K562 (cell line): ENCODE data around the gene PHETA1. TPM values are rescaled to one million over a fixed set of nuclear protein-coding genes. Genes with fewer than 3 reads are reported as not detected.

Source experiments
- BMI1 ChIP-seq: fragments of 150-350 bp; IDR thresholded peaks from 2 replicates; pipeline ENCODE4 v1.6.1; 2014; ENCODE audit warnings: low read length
- ETV6 ChIP-seq, 3 experiments: fragments of 150-350 bp in 1 of 3; sonication (generic) in 1 of 3; formaldehyde crosslinking in 1 of 3; IDR thresholded peaks; 2 replicates each; pipeline versions ENCODE4 v1.6.1 to v1.8.0; 2014 to 2022; ENCODE audit warnings: borderline replicate concordance in 2 of 3, low read depth in 2 of 3, antibody characterized with exemption in 1 of 3, low read length in 1 of 3, mild to moderate bottlenecking in 1 of 3, missing genetic modification reagents in 1 of 3
- HMGXB4 ChIP-seq: sonication (generic); formaldehyde crosslinking; IDR thresholded peaks from 2 replicates; pipeline ENCODE4 v1.8.1; 2023; ENCODE audit warnings: mild to moderate bottlenecking, missing genetic modification reagents
- NEUROD1 ChIP-seq: fragments of 150-350 bp; IDR thresholded peaks from 2 replicates; pipeline ENCODE4 v1.6.1; 2014; ENCODE audit warnings: borderline replicate concordance, low read length, low read depth; ENCODE audit not compliant: partially characterized antibody
- POLR2AphosphoS5 ChIP-seq: IDR thresholded peaks from 2 replicates; pipeline ENCODE4 v1.6.1; 2011; ENCODE audit warnings: mild to moderate bottlenecking, low read depth, low read length, moderate library complexity; ENCODE audit not compliant: control insufficient read depth, insufficient read depth
- PTRF ChIP-seq: fragments of 450-650 bp; IDR thresholded peaks from 2 replicates; pipeline ENCODE4 v1.6.1; 2016; ENCODE audit warnings: mild to moderate bottlenecking, missing genetic modification characterization, missing compliant biosample characterization
- RBM15 ChIP-seq: fragments of 200-400 bp; formaldehyde crosslinking; IDR thresholded peaks from 2 replicates; pipeline ENCODE4 v1.6.1; 2018; ENCODE audit warnings: mild to moderate bottlenecking, low read length, moderate library complexity; ENCODE audit not compliant: insufficient read depth
- TFAM ChIP-seq: fragments of 250-450 bp; sonication (Bioruptor Pico); conservative IDR thresholded peaks from 2 replicates; pipeline ENCODE4 v1.5.0; 2021; ENCODE audit warnings: mild to moderate bottlenecking, moderate library complexity
- THAP12 ChIP-seq: fragments of 250-450 bp; sonication (Bioruptor Pico); IDR thresholded peaks from 2 replicates; pipeline ENCODE4 v1.9.0; 2021; ENCODE audit warnings: mild to moderate bottlenecking, inconsistent platforms
- XRCC4 ChIP-seq: IDR thresholded peaks from one replicate; pipeline ENCODE4 v1.6.1; 2011; ENCODE audit not compliant: insufficient read depth, insufficient read length; ENCODE audit errors: extremely low read depth
- YY1 ChIP-seq, 3 experiments: IDR thresholded peaks; 2 replicates each; pipeline ENCODE4 v1.6.1; 2011; ENCODE audit warnings: low read length in 2 of 3, mild to moderate bottlenecking in 2 of 3, moderate library complexity in 2 of 3, borderline replicate concordance in 1 of 3, control low read depth in 1 of 3, low read depth in 1 of 3; ENCODE audit not compliant: insufficient read depth in 3 of 3, insufficient replicate concordance in 2 of 3, control insufficient read depth in 1 of 3, insufficient read length in 1 of 3; ENCODE audit errors: extremely low read depth in 1 of 3
- ZKSCAN1 ChIP-seq: fragments of 150-350 bp; IDR thresholded peaks from 2 replicates; pipeline ENCODE4 v1.6.1; 2016; ENCODE audit warnings: low read depth, low read length
- ZNF124 ChIP-seq: sonication (generic); formaldehyde crosslinking; IDR thresholded peaks from 2 replicates; pipeline ENCODE4 v1.8.1; 2022; ENCODE audit warnings: missing genetic modification reagents
- ZNF134 ChIP-seq: fragments of 250-450 bp; sonication (Bioruptor Pico); conservative IDR thresholded peaks from 2 replicates; pipeline ENCODE4 v1.4.0; 2020
- ZNF277 ChIP-seq: fragments of 250-450 bp; sonication (Bioruptor Pico); IDR thresholded peaks from 2 replicates; pipeline ENCODE4 v1.8.0; 2022; ENCODE audit warnings: inconsistent platforms, mild to moderate bottlenecking, moderate library complexity, borderline replicate concordance
- ZNF408 ChIP-seq: fragments of 250-450 bp; sonication (Bioruptor Pico); IDR thresholded peaks from 2 replicates; pipeline ENCODE4 v1.4.0; 2020; ENCODE audit warnings: low read depth, mild to moderate bottlenecking, moderate library complexity
- polyA plus RNA-seq, 8 experiments: library from polyadenylated mRNA; depleted of rRNA in 4 of 8; stranded (reverse) in 5 of 8; unstranded in 3 of 8; fragments of >200 nt; fragmentation: Nextera tagmentation in 2 of 8; fragmentation: Illumina TruSeq in 1 of 8; extraction: Ambion mirVana in 2 of 8; extraction: Trizol in 1 of 8; gene quantifications; 2 replicates each; pipeline versions ENCODE4 v1.2.1 to v1.2.3, GENCODE V29; 2011 to 2014; ENCODE audit warnings: inconsistent platforms in 1 of 8, missing spikeins in 1 of 8
- total RNA-seq, 7 experiments: library from RNA; depleted of rRNA in 6 of 7; stranded (reverse); fragments of >200 nt in 6 of 7; fragmentation: Illumina TruSeq in 2 of 7; extraction: Trizol in 2 of 7; gene quantifications; 2 replicates each; pipeline versions ENCODE4 v1.2.1 to v1.2.3, GENCODE V29; 2011 to 2021; ENCODE audit warnings: low replicate concordance in 1 of 7
- TF ChIP-seq, protein P1 (sequence below): sonication (generic); formaldehyde crosslinking; IDR thresholded peaks from 2 replicates; pipeline ENCODE4 v1.8.0; 2022; ENCODE audit warnings: mild to moderate bottlenecking, low read depth, missing genetic modification reagents
- TF ChIP-seq, protein P2 (sequence below): fragments of 250-450 bp; sonication (Bioruptor Pico); IDR thresholded peaks from 2 replicates; pipeline ENCODE4 v1.6.1; 2021; ENCODE audit warnings: mild to moderate bottlenecking

Gene PHETA1
- total and polyA plus RNA-seq, 9 of the 15 experiments (the other 6 are each of a cell fraction or from before 2014, with no cell fraction given) = 0.03 to 12.4 (median 3.0) TPM

GRCh38 chr12:111409780-111410430 lies 41.0 kb upstream of the PHETA1 start (continued):
- no peak for TF ChIP-seq ZNF134 (CRISPR knock-in tag)
- TF ChIP-seq ZNF277 (CRISPR knock-in tag) = no peak
- TF ChIP-seq NEUROD1 = peak; percentile 35
- TF ChIP-seq, protein P1, sequence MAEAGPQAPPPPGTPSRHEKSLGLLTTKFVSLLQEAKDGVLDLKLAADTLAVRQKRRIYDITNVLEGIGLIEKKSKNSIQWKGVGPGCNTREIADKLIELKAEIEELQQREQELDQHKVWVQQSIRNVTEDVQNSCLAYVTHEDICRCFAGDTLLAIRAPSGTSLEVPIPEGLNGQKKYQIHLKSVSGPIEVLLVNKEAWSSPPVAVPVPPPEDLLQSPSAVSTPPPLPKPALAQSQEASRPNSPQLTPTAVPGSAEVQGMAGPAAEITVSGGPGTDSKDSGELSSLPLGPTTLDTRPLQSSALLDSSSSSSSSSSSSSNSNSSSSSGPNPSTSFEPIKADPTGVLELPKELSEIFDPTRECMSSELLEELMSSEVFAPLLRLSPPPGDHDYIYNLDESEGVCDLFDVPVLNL (CRISPR knock-in tag) = no peak
- no peak for TF ChIP-seq THAP12 (CRISPR knock-in tag)
- TF ChIP-seq ETV6 (IDR thresholded peaks at IDR 0.05; ENCODE audit: borderline replicate concordance in 1 of 2, low read depth in 2 of 2, low read length in 1 of 2) = peak in 1 of 2 experiments; percentile 77; a peak in 1 of 4 replicates
- TF ChIP-seq ETV6 (CRISPR knock-in tag; IDR thresholded peaks at IDR 0.05; ENCODE audit: borderline replicate concordance) = no peak
- no peak for TF ChIP-seq XRCC4
- TF ChIP-seq HMGXB4 (CRISPR knock-in tag) = no peak
- no peak for TF ChIP-seq BMI1
- no peak for TF ChIP-seq ZNF124
- no peak for TF ChIP-seq ZNF408
- TF ChIP-seq POLR2AphosphoS5 = no peak; the same call in 1 of the 2 replicates
- no peak for TF ChIP-seq TFAM (CRISPR knock-in tag)
- TF ChIP-seq, protein P2, sequence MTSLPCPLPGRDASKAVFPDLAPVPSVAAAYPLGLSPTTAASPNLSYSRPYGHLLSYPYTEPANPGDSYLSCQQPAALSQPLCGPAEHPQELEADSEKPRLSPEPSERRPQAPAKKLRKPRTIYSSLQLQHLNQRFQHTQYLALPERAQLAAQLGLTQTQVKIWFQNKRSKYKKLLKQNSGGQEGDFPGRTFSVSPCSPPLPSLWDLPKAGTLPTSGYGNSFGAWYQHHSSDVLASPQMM (CRISPR knock-in tag) = no peak
- TF ChIP-seq ZKSCAN1 = 0 out of 2 replicates have a peak, but pooled peaks have one; percentile 30
- no peak for TF ChIP-seq YY1 (IDR thresholded peaks at IDR 0.05; ENCODE audit: borderline replicate concordance in 1 of 3, control insufficient read depth in 1 of 3, extremely low read depth in 1 of 3, insufficient read depth in 3 of 3, insufficient read length in 1 of 3, insufficient replicate concordance in 2 of 3, low read depth in 1 of 3, low read length in 2 of 3)
- TF ChIP-seq RBM15 = no peak
- TF ChIP-seq PTRF (tag) = no peak
